Effector memory CD8-positive, alpha-beta T cell (primary cell): Measurements from ENCODE around the gene MMP15.

Experiments used
- ATAC-seq: fragments of 150-1000 bp; cut with Tn5 transposase; replicated peaks from 2 replicates; pipeline ENCODE4 v1.10.0; 2021; ENCODE audit warnings: mild to moderate bottlenecking, moderate library complexity
- DNase-seq, 3 experiments: peaks; one replicate each; pipeline ENCODE4 v3.0.0; 2021
- H3K27ac Mint-ChIP-seq, 2 donors: one replicate each; pipeline ENCODE4 v1.8.0; 2022; ENCODE audit warnings: mild to moderate bottlenecking in 2 of 2, mixed read lengths in 2 of 2, moderate library complexity in 2 of 2
- H3K27me3 Mint-ChIP-seq, 2 donors: one replicate each; pipeline ENCODE4 v1.8.0; 2022; ENCODE audit warnings: mixed read lengths in 2 of 2
- H3K36me3 Mint-ChIP-seq: one replicate; pipeline ENCODE4 v1.8.0; 2022; ENCODE audit warnings: mild to moderate bottlenecking, moderate library complexity, mixed read lengths; ENCODE audit not compliant: insufficient read depth
- H3K4me1 Mint-ChIP-seq, 2 donors: one replicate each; pipeline ENCODE4 v1.8.0; 2022; ENCODE audit warnings: low read depth in 2 of 2, mixed read lengths in 2 of 2
- H3K4me3 Mint-ChIP-seq, 2 donors: one replicate each; pipeline ENCODE4 v1.8.0; 2022; ENCODE audit warnings: mild to moderate bottlenecking in 2 of 2, mixed read lengths in 2 of 2, moderate library complexity in 2 of 2
- H3K9me3 Mint-ChIP-seq, 2 donors: one replicate each; pipeline ENCODE4 v1.8.0; 2022; ENCODE audit warnings: mixed read lengths in 2 of 2

Gene MMP15

DNA sequence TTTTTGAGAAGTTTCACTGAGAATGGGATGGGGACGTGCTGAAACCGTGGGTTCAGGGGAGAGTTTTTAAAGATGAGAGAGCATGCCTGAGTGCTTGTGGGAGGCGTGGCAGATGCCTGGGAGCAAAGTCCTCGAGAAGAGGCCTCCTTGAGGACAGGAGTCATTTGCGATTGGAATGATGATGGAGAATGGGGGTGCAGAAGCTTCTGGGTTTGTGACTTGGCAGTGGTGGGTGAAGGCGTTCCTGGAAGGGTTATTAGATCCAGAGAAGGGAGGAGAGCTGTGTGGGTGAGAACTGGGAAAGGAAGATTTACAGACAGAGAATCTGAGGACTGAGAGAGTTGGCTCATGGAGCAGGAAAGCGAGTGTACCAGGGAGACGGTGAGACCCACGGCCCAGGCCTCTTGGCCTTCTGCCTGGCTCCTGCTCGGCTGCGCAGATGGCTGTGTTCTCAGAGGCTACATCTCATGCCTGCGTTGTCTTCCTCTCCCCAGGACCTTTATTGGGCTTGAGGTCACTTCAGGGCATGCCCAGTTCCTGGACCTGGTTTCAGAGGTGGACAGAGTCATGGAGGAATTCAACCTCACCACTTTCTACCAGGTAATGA lies 8.6 kb upstream of the MMP15 start:
- DNase-seq (no peak), ATAC-seq (no peak)
- Mint-ChIP-seq H3K4me1 (peaks cover 7 to 9% of the 10 kb centered on the region in 2 donors), H3K9me3 (no peaks in the 10 kb centered on the region), H3K27me3 (no peaks in the 10 kb centered on the region), H3K27ac (no peak overlapping the region), H3K36me3 (peaks cover 13% of the 10 kb centered on the region), H3K4me3 (no peak overlapping the region)

DNA sequence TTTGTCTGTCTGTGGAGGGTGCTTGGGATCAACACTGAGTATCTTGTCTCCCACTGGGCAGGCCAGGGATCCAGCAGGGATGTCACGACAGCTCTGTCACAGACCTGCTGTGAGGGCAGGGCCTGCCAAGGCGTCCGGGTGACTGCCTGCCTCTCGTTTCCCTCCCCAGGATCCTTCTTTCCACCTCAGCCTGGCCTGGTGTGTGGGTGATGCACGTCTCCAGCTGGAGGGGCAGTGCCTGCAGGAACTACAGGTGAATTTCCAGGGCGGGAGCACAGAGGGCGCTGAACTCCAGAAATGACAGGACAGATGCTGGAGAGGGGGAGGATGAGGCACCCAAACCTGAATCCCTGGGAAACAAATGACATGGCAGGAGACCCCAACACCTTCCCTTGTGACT lies 6.8 kb upstream of the MMP15 start:
- H3K4me3 Mint-ChIP-seq = no peak overlapping the region
- peaks cover 7 to 9% of the 10 kb centered on the region in 2 donors for H3K4me1 Mint-ChIP-seq

DNA sequence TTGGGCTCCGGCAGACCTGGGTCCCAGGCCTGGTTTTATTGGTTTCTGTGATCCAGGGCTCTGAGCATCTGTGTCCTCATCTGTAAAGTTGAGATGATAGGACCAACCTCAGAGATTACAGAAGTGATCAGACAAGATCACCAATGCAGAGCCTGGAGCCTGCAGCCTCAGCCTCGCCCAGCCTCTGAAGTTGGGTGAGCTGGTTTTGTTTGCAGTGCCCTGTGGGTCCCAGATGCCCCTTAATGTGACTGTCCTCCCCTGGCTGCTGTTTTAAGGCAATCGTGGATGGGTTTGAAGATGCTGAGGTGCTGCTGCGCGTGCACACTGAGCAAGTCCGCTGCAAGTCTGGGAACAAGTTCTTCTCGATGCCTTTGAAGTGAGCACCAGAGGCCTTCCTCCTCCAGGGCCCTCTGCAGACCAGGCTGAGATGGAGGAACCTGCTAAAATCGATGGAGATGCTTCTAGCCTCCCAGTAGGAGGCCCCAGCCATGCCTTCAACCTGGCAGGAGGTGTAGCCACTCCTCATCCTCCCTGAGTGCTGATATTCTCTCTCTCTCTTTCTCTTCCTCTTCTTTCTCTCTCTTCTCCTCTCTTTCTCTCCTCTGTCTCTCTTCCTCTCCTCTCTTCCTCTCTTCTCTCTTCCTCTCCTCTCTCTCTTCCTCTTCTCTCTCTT lies 5.6 kb upstream of the MMP15 start:
- H3K36me3 Mint-ChIP-seq = peaks cover 13% of the 10 kb centered on the region
- H3K4me1 Mint-ChIP-seq = peaks cover 13 to 16% of the 10 kb centered on the region in 2 donors
- H3K27ac Mint-ChIP-seq = peak overlapping the region; percentile 38 to 85
- peak; percentile 29 for ATAC-seq
- no peaks in the 10 kb centered on the region for H3K9me3 Mint-ChIP-seq
- peaks cover 0 to 4% of the 10 kb centered on the region in 2 donors for H3K27me3 Mint-ChIP-seq
- no peak for DNase-seq
- H3K4me3 Mint-ChIP-seq = no peak overlapping the region

More for the DNA sequence above, 6.8 kb upstream of the MMP15 start:
- Mint-ChIP-seq H3K27ac (no peak overlapping the region), H3K36me3 (peaks cover 13% of the 10 kb centered on the region), H3K9me3 (no peaks in the 10 kb centered on the region), H3K27me3 (no peaks in the 10 kb centered on the region)
- ATAC-seq (no peak), DNase-seq (no peak)

DNA sequence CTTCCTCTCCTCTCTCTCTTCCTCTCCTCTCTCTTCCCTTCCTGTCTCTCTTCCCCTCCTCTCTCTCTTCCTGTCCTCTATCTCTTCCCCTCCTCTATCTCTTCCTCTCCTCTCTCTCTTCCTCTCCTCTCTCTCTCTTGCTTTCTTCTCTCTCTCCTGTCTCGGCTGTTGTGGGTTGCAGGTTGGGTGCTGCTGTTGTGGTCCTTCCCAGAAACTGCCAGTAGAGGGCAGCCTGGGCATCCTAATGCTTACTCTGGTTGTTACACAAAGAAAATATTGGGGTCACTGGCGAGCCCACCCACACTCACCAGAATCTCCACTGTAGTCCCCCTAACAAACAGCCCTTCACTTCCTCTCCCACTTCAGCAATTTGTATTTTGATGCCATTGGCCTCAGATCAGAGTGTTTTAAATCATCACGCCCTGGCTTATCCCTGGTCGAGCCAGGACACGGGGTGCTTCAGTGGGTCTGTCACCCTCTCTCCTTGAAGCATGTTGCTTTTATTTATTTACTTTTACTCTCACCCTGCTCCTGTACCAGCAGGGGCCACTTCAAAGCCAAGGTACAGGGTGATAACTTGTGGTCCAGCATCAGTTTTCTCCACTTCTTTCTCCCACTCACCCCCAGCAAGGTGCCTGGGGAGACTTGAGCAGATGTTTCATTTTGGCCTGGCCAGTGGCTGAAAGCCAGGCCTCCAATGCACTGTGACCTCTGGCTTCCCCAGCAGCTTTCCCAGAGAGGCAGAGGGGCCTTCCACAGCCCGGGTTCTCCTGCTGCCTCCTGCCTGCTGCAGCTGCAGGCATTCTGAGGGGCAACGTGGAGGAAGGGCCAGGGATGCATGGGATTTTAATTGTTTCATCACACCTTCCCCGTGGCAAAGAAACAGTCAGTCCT lies 4.7 kb upstream of the MMP15 start:
- peak; percentile 55 for ATAC-seq
- DNase-seq = peak; percentile 53 to 70 (median 63)
- H3K4me1 Mint-ChIP-seq = peaks cover 14 to 17% of the 10 kb centered on the region in 2 donors
- H3K27ac Mint-ChIP-seq = peak overlapping the region; percentile 38 to 85
- H3K9me3 Mint-ChIP-seq = no peaks in the 10 kb centered on the region
- peak overlapping the region in 1 of 2 donors; percentile 9 for H3K4me3 Mint-ChIP-seq
- H3K36me3 Mint-ChIP-seq = peaks cover 13% of the 10 kb centered on the region
- peaks cover 0 to 6% of the 10 kb centered on the region in 2 donors for H3K27me3 Mint-ChIP-seq

DNA sequence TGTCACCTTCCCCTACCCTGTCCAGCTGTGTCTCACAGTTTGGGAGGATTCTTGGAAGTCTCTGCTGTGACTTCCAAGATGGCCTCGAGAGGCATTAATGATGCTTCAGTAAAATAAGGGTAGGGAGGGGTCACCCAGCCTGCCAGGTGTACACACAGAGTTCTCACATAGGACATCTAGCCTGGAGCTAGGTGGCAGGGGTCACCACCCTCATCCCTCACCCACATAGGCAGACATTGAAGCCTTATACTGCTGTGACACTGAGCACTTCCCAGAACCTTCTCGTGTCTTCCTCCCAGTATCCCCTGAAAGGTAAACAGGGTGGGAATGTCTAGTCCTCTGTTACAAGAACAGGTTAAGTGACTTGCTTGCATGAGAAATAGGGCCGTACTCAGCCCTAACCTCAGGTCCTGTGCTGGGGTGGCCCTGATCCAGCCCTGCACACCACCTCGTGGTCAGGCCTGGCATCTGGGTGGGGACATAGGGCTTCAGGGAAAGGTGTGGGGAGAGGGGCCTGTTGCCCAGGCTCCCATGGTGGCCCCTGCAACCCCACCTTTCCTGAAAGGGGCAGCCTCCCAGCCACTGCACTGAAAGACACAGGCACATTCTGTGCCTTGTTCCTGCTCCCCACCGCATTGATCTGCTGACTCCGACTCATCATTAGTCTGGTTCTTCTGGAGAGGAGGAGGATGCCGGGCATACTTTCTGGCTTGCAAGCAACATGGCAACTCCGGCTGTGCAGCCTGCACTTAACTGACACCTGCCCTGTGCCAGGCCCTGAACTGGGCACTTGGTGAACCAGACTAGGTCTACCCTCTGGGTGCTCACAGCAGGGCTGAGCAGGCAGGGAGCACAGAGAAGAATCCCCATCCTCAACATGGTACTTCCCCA lies 3.6 kb upstream of the MMP15 start:
- Mint-ChIP-seq H3K4me1 (peaks cover 14 to 17% of the 10 kb centered on the region in 2 donors), H3K9me3 (no peaks in the 10 kb centered on the region), H3K4me3 (no peak overlapping the region), H3K27ac (peak overlapping the region in 1 of 2 donors; percentile 38), H3K36me3 (peaks cover 16% of the 10 kb centered on the region), H3K27me3 (peaks cover 0 to 6% of the 10 kb centered on the region in 2 donors)
- DNase-seq = no peak
- ATAC-seq = no peak

DNA sequence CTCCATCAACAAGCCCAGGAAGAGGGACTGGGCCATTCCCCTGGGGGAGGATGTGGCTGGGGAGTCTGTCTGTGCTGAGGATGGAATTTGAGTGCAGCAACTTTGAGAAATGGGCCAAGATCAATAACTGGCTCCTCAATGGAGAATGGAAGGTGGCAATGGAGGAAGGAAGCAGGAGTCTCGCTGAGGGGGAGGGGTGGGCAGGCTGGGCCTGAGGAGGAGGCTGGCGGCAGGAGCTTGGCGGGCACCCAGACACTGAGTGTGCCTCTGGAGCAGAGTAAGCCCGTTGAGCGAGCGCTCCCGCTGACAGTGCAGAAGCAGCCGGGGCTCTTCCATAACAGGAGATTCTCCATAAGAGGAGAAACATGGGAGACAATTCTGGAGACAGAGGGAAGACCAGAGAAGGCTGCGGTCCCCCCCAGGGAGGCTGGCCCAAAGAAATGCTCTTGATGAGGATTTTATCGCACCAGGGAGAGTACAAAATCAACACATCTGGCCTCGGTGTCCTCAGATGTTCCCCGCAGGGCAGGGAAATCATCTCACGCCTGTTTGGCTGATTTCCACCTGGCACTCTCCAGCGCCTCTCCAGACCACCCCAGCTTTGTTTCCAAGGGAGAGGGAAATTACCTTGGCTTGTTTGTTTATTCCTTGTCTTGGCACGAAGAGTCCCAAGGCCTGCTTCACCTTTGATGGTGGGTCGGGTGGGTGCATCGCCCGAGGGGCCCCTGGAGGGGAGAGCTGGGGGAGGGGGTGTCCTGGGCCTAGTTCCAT lies 2.8 kb upstream of the MMP15 start:
- H3K27me3 Mint-ChIP-seq = peaks cover under 1 to 6% of the 10 kb centered on the region in 2 donors
- no peak overlapping the region for H3K4me3 Mint-ChIP-seq
- H3K27ac Mint-ChIP-seq = peak overlapping the region in 1 of 2 donors; percentile 26
- H3K9me3 Mint-ChIP-seq = no peaks in the 10 kb centered on the region
- peaks cover 14 to 17% of the 10 kb centered on the region in 2 donors for H3K4me1 Mint-ChIP-seq
- H3K36me3 Mint-ChIP-seq = peaks cover 16% of the 10 kb centered on the region
- ATAC-seq = no peak
- no peak for DNase-seq

DNA sequence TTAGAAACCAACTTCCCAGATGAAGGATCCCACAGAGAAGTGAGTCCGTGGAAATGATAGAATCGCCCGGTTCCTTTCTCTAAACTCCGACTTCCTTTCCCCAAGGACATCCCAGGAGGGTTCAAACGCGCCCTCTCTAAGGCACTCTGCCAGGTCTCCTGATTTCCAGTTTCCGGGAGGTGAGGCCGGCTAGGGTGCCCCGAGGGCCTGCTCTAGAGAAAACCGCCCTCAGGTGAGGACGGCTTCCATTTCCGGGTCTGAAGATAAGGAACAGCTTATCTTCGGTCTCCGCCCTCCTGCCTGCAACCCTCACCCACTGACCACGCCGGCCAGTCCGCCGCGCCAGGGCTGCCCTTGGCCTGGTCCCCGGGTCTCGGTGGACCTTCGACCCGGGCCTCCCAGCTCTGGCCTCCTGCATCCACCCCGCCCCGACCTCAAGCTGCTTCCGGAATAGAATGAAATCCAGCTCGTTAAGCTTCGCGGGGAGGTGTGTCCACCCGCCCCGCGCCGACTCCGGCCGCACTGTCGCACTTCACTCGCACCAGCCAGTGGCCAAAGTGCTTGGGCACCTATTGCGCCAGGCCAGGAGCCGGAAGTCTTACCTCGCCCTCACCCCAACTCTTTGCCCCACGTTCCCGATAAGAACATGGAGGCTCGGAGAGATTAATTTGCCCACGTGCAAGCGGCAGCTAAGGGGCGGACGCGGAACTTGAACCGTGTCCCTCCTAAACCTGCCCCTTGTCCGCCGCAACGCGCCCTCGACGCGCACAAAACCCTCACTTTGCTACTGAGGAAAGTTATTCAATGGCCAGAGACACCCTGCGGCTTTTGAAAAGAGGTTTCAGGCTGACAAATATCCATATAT lies 836 bp upstream of the MMP15 start:
- H3K4me3 Mint-ChIP-seq = peak overlapping the region; percentile 87 to 94
- ATAC-seq = peak; percentile 46
- H3K36me3 Mint-ChIP-seq = peaks cover 6% of the 10 kb centered on the region
- peak in 2 of 3 experiments; percentile 10 to 19 for DNase-seq
- H3K27me3 Mint-ChIP-seq = peaks cover 14 to 23% of the 10 kb centered on the region in 2 donors
- peaks cover 17 to 19% of the 10 kb centered on the region in 2 donors for H3K4me1 Mint-ChIP-seq
- H3K9me3 Mint-ChIP-seq = no peaks in the 10 kb centered on the region
- H3K27ac Mint-ChIP-seq = peak overlapping the region; percentile 88 to 90

DNA sequence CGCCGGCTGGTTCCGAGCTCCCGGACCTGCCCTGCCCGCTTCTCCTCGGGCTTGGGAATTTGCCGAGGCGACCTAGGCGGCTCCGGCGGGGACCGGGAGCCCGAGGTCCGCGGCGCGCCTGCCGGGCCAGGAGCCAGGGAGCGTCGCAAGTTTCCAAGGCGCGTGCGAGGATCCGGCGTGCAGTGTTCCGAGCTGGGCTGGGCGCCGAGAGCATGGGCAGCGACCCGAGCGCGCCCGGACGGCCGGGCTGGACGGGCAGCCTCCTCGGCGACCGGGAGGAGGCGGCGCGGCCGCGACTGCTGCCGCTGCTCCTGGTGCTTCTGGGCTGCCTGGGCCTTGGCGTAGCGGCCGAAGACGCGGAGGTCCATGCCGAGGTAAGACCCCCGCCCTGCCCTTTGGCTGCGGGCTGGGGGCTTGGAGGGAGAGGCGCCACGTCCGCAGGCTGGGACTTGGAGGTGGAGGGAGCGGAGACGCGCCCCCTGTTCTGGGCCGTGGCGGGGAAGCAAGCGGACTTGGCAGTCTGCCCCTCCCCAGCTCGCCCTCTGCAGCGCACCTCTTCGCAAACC lies 668 bp downstream of the MMP15 start:
- Mint-ChIP-seq H3K9me3 (no peaks in the 10 kb centered on the region), H3K36me3 (peaks cover 3% of the 10 kb centered on the region), H3K27me3 (peaks cover 14 to 26% of the 10 kb centered on the region in 2 donors), H3K4me3 (peak overlapping the region; percentile 52 to 94), H3K4me1 (peaks cover 8 to 13% of the 10 kb centered on the region in 2 donors), H3K27ac (no peak overlapping the region)
- DNase-seq (no peak), ATAC-seq (peak; percentile 14)

DNA sequence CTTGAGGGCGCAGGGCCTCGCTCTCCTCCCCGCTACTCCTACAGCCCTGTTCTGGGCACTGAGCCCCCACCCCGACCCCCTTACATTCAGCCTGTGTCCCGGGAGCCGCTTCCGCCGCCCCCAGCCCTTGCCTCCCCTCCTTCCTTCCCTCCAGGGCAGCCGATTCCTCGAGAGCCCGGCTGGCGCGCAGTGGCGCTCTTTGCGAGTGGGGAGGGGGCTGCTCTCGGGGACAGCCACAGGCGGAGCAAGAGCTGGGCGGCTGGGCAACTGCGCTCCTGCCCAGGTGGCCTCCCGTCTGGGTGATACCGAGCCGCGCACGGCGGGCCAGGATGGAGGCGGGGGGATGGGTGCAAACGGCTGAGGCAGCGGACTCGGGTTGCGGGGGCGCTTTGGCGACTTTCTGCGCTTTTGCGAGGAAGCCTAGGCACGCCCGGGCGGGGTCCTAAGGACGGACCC lies 1.2 kb downstream of the MMP15 start:
- H3K9me3 Mint-ChIP-seq = no peaks in the 10 kb centered on the region
- no peak overlapping the region for H3K27ac Mint-ChIP-seq
- peak overlapping the region; percentile 52 to 94 for H3K4me3 Mint-ChIP-seq
- no peak for DNase-seq
- H3K27me3 Mint-ChIP-seq = peaks cover 14 to 26% of the 10 kb centered on the region in 2 donors
- H3K4me1 Mint-ChIP-seq = peaks cover 8 to 13% of the 10 kb centered on the region in 2 donors
- H3K36me3 Mint-ChIP-seq = peaks cover 3% of the 10 kb centered on the region
- ATAC-seq = no peak

DNA sequence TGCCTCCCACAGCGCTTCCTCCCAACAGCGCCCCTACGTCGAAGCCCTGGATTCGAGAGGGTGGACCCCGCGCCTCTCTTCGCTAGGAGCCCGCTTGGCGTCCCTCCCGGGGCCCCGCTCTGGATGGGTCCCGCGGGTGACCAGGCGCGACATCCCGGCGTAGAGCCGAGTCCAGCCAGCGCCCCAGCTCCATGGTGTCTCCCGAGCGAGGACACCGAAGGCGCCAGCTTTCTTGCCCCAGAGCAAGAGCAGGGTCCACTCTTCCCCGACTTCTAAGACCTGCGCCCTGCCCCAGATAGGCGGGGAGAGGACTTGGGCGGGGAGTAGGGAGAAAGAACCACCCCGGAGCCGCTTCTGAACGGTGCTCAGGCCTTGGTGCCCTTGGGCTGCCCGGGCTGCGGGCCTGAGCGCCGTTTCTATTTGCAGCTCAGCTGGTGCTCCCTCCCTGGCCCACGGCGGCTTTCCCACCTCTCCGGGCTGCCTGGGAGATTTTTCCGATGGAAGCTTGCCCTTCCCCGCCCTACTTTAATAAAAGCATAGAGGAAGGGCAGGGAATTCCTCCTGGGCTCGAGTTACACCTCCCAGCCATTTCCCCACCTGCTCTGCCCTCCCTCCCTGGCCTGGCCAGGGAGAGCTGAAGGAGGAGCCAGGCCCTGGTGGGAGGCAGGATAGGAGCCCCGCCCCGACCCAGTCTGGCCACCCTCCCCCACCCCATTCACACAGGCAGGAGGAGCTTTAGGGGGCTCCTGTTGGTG lies 1.8 kb downstream of the MMP15 start:
- no peak for ATAC-seq
- Mint-ChIP-seq H3K27me3 (peaks cover 14 to 26% of the 10 kb centered on the region in 2 donors), H3K4me3 (peak overlapping the region; percentile 52 to 94), H3K9me3 (no peaks in the 10 kb centered on the region), H3K4me1 (peaks cover 8 to 13% of the 10 kb centered on the region in 2 donors), H3K36me3 (peaks cover 3% of the 10 kb centered on the region), H3K27ac (no peak overlapping the region)
- DNase-seq = no peak
